ENCODE data around the gene MPDU1.

- TF ChIP-seq CTCF (IDR thresholded peaks at IDR 0.05) (no peak), POLR2A (IDR thresholded peaks at IDR 0.05; ENCODE audit: low read depth) (no peak), POLR2AphosphoS5 (IDR thresholded peaks at IDR 0.05) (no peak)
These were observed 30.3 kb upstream of the MPDU1 start for GRCh38 chr17:7553356-7553755.

Data from esophagus muscularis mucosa (tissue), 3 donors.